ENCODE results near the gene BIN2. TPM values are rescaled to one million over a fixed set of nuclear protein-coding genes. Genes with fewer than 3 reads are reported as not detected.

The BIN2 gene
- total RNA-seq, 4 donors from 2014 or later: 0.68 to 1.9 (median 1.3) TPM

Other genes with a start within 250 kb of the BIN2 start
- gene CSRNP2, start 240.6 kb downstream of the BIN2 start, total RNA-seq: 10 to 100 TPM; 16.5 to 23.3 (median 20.3) TPM
- 10 to 100 TPM; 15.0 to 24.2 (median 18.8) TPM for gene TFCP2, start 151.0 kb downstream of the BIN2 start, total RNA-seq
- 10 to 100 TPM in 2 of 4 donors, 1 to 10 TPM in 2; 9.4 to 36.5 (median 13.6) TPM for gene POU6F1, start 106.1 kb downstream of the BIN2 start, total RNA-seq
- 100 to 1,000 TPM; 232 to 396 (median 260) TPM for gene DAZAP2, start 85.3 kb downstream of the BIN2 start, total RNA-seq
- gene SMAGP, start 53.8 kb downstream of the BIN2 start, total RNA-seq: 10 to 100 TPM; 31.6 to 68.7 (median 46.8) TPM
- not detected for gene CELA1, start 22.5 kb upstream of the BIN2 start, total RNA-seq
- 10 to 100 TPM in 1 of 4 donors, 1 to 10 TPM in 3; 2.0 to 33.8 (median 8.8) TPM for gene GALNT6, start 67.2 kb upstream of the BIN2 start, total RNA-seq
- 1 to 10 TPM in 2 of 4 donors, not detected in 2; 1.1 to 2.2 TPM for gene SLC4A8, start 100.7 kb upstream of the BIN2 start, total RNA-seq